ENCODE results near the gene FOXD4. TPM values are rescaled to one million over a fixed set of nuclear protein-coding genes. Genes with fewer than 3 reads are reported as not detected.
"Not testable (repeated sequence)": the region's sequence is repeated elsewhere in the genome, so short reads cannot be mapped to it uniquely, and the experiment has no call there.

The FOXD4 gene
- total RNA-seq, 1 experiment from 2014 or later, result not detected

- DNase-seq (ENCODE audit: low spot score); in situ Hi-C loops (cut with HindIII; ENCODE audit: low sequenced_read_pairs): not testable (repeated sequence)
These were observed 19.4 kb downstream of the FOXD4 start for GRCh38 chr9:98775-99174.

DNA sequence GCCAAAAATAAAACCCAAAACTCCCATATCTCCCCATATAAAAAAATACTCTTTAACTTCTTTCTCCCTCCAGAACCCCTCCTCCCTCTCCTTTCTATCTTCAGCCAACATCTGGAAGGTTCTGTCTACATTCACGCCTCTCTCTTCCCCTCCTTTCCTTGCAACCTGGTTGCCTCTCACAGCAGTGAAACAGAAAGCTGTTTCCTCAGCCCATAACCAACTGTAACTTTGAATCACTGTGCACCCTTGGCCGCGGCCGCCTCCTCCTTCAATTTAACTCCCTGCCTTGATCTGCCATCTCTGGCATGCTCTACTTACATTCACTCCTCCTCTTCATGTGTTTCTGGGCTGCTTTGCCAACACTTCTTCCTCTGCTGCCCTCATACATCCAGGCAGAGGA is 23.2 kb downstream of the FOXD4 start:
- in situ Hi-C loops (cut with HindIII; ENCODE audit: low sequenced_read_pairs), result not testable (repeated sequence)

GRCh38 chr9:94323-94722 is 23.9 kb downstream of the FOXD4 start:
- in situ Hi-C loops (cut with HindIII; ENCODE audit: low sequenced_read_pairs); DNase-seq (ENCODE audit: low spot score): not testable (repeated sequence)

More for the DNA sequence above, 23.2 kb downstream of the FOXD4 start:
- DNase-seq (ENCODE audit: low spot score), result not testable (repeated sequence)

- in situ Hi-C loops (cut with HindIII; ENCODE audit: low sequenced_read_pairs); DNase-seq (ENCODE audit: low spot score): not testable (repeated sequence)
These were observed 24.3 kb downstream of the FOXD4 start for GRCh38 chr9:93909-94308.

- DNase-seq (ENCODE audit: low spot score); in situ Hi-C loops (cut with HindIII; ENCODE audit: low sequenced_read_pairs): not testable (repeated sequence)
These were observed 27.4 kb downstream of the FOXD4 start for GRCh38 chr9:90851-91250.

GRCh38 chr9:88396-89037 is 29.7 kb downstream of the FOXD4 start:
- DNase-seq (ENCODE audit: low spot score); in situ Hi-C loops (cut with HindIII; ENCODE audit: low sequenced_read_pairs): not testable (repeated sequence)

GRCh38 chr9:87860-88259 is 30.4 kb downstream of the FOXD4 start:
- in situ Hi-C loops (cut with HindIII; ENCODE audit: low sequenced_read_pairs); DNase-seq (ENCODE audit: low spot score): not testable (repeated sequence)

DNA sequence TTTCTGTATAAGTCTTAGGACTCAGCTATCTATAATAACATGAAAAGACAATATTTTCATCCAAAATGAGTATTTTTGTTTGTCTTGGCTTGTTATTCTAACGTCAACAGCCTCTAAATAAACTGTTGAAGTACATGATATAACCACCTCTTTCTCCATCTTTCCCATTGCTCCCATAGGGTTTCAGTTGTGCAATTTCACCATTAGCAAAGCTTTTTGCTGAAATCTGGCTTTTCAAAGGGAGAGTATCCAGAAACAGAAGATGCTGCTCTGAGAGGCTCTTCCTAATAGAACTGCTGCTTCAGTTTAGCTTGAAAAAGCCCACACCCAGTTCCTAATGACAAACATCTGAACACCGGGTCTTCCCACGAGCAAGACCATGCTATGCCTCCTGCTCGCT is 31.1 kb downstream of the FOXD4 start:
- DNase-seq (ENCODE audit: low spot score); in situ Hi-C loops (cut with HindIII; ENCODE audit: low sequenced_read_pairs): not testable (repeated sequence)

DNA sequence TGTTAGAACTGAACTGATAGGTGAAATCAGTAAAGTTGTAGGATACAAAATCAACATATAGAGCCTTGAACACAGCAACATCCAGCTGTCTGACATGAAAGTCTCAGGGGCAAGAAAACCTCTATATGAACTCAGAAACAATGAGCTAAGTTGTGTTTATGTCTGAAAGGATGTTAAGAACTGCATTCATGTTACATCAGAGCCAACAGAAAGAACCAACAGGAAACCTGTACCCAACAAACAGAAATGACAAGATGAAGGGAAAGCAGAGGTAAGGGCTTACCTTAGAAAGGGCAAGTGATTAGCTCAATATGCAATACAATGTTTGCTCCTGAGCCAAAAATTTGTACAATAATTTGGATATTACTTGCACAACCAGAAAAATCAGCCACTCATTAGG is 31.5 kb downstream of the FOXD4 start:
- DNase-seq (ENCODE audit: low spot score); in situ Hi-C loops (cut with HindIII; ENCODE audit: low sequenced_read_pairs): not testable (repeated sequence)

DNA sequence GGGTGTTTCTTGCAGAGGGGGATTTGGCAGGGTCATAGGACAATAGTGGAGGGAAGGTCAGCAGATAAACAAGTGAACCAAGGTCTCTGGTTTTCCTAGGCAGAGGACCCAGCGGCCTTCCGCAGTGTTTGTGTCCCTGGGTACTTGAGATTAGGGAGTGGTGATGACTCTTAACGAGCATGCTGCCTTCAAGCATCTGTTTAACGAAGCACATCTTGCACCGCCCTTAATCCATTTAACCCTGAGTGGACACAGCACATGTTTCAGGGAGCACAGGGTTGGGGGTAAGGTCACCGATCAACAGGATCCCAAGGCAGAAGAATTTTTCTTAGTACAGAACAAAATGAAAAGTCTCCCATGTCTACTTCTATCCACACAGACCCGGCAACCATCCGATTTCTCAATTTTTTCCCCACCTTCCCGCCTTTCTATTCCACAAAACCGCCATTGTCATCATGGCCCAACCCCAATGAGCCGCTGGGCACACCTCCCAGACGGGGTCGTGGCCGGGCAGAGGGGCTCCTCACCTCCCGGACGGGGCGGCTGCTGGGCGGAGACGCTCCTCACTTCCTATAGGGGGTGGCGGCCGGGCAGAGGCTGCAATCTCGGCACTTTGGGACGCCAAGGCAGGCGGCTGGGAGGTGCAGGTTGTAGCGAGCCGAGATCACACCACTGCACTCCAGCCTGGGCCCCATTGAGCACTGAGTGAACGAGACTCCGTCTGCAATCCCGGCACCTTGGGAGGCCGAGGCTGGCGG is 35.1 kb downstream of the FOXD4 start:
- in situ Hi-C loops (cut with HindIII; ENCODE audit: low sequenced_read_pairs), result not testable (repeated sequence)

GRCh38 chr9:78333-78732 is 39.9 kb downstream of the FOXD4 start:
- in situ Hi-C loops (cut with HindIII; ENCODE audit: low sequenced_read_pairs); DNase-seq (ENCODE audit: low spot score): not testable (repeated sequence)

More for the DNA sequence above, 35.1 kb downstream of the FOXD4 start:
- DNase-seq (ENCODE audit: low spot score), result not testable (repeated sequence)

GRCh38 chr9:76389-76788 is 41.8 kb downstream of the FOXD4 start:
- in situ Hi-C loops (cut with HindIII; ENCODE audit: low sequenced_read_pairs), result not testable (repeated sequence)

GRCh38 chr9:73900-74525 is 44.2 kb downstream of the FOXD4 start:
- in situ Hi-C loops (cut with HindIII; ENCODE audit: low sequenced_read_pairs); DNase-seq (ENCODE audit: low spot score): not testable (repeated sequence)

More at GRCh38 chr9:76389-76788, 41.8 kb downstream of the FOXD4 start:
- not testable (repeated sequence) for DNase-seq (ENCODE audit: low spot score)

DNA sequence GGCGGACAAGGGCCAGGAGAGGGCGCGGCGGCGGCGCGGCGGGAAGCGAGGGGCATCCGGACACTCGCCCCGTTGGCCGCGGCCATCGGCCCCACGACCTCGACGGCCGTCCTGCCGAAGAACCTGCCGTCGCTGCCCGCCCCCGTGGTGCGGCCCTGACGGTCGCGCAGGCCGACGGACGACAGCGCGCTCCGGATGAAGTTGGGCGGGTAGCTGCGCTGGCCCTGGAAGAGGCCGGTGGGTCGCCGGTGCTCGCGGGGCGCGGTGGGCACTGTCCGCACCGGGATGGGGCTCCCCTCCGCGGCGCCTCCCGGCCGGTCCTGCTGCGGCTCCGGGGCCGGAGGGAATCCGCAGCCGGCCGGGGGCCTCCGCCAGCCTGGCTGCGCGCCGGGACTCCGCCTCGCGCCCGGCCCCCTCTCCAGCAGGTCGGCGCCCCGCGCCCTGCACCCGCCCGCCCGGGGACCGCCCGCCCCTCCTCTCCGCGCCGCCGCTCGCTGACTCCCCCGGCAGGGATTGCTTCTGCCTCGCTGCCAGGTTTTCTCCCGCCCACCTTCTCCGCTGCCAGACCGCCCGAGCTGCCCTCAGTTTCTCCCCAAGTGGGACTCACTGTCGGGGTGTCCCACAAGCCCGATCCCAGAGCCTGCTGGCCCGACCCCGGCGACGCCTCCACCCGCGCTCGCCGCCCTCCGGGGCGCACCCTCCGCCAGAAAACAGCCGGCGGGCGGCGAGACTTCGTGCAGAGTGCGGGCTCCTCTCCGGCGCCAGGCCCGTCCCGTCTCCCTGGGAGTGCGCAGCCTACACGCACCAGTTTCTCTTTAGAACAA is 44.9 kb downstream of the FOXD4 start:
- DNase-seq (ENCODE audit: low spot score); in situ Hi-C loops (cut with HindIII; ENCODE audit: low sequenced_read_pairs): not testable (repeated sequence)

Other genes with a start within 250 kb of the FOXD4 start
- gene WASHC1, start 89.0 kb downstream of the FOXD4 start, total RNA-seq (2014; rRNA removed; shearing (Covaris generic)), result 3.6 and 4.3 TPM in 2 replicates
- 46.2 and 48.3 TPM in 2 replicates for gene ZNG1A, start 60.6 kb upstream of the FOXD4 start, total RNA-seq (2014; rRNA removed; shearing (Covaris generic))
- gene DOCK8, start 96.4 kb upstream of the FOXD4 start, total RNA-seq (2014; rRNA removed; shearing (Covaris generic)), result not detected in 2 replicates